ENCODE measurements around the gene FUT8.

The FUT8 gene

DNA sequence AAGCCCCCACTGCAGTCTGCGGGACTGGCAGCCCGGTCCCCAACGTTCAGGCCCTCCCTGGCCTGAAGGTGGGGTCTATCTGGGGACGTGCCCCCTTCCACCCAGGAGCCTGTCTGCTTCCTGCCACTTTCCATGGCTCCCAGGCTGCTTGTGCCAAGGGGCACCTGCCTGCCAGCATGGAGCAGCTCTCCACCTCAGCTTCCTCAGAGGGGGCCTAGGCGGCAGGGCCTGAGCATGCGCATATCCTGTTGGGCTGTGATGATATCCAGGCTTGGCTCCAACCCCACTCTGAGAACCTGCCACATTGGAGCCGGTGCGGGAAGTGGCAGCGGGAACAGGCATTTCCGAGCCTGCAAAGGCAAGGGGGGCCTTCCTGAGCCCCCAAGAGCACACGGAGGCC lies 57.4 kb downstream of the FUT8 start:
- WGBS, 2 donors (ENCODE audit: extremely low coverage in 2 of 2, insufficient read length in 2 of 2, insufficient replicate concordance in 1 of 2) = no CpG with 5 or more reads among the region's 11 CpGs
- no peaks in the 10 kb centered on the region for H3K27me3 ChIP-seq (ENCODE audit: control insufficient read depth in 3 of 3, insufficient read depth in 3 of 3, low read depth in 1 of 3, low read length in 3 of 3)
- no peak overlapping the region for H4K91ac ChIP-seq (ENCODE audit: low read depth, low read length, poor library complexity)
- peak overlapping the region; percentile 63 for H3K14ac ChIP-seq (ENCODE audit: low read length)
- H2AK5ac ChIP-seq (ENCODE audit: low read depth, low read length) = peak overlapping the region; percentile 28
- peak overlapping the region; percentile 76 for H3K18ac ChIP-seq (ENCODE audit: low read length)
- no peak overlapping the region for H3K4ac ChIP-seq (ENCODE audit: low read length)
- peak overlapping the region; percentile 55 for H2BK15ac ChIP-seq (ENCODE audit: low read length)
- no peak overlapping the region for H4K8ac ChIP-seq (ENCODE audit: low read depth, low read length)
- no peak overlapping the region for H2AFZ ChIP-seq (ENCODE audit: low read length)
- no peak overlapping the region for H3K9ac ChIP-seq (ENCODE audit: low read depth, low read length, poor library complexity)
- no peaks in the 10 kb centered on the region for H3K9me3 ChIP-seq (replicated peaks in 1 of 2; ENCODE audit: control insufficient read depth in 2 of 2, insufficient read depth in 1 of 2, low read depth in 1 of 2, low read length in 2 of 2)
- no peak for DNase-seq (ENCODE audit: low spot score)
- H2BK120ac ChIP-seq (ENCODE audit: low read depth, low read length) = no peak overlapping the region
- H2BK5ac ChIP-seq (ENCODE audit: low read length) = peak overlapping the region; percentile 77
- peaks cover 5% of the 10 kb centered on the region for H3K79me1 ChIP-seq (ENCODE audit: low read depth, low read length)
- H3K4me1 ChIP-seq (ENCODE audit: control insufficient read depth in 2 of 2, insufficient read depth in 1 of 2, low read depth in 1 of 2, low read length in 2 of 2) = peaks cover 11 to 24% of the 10 kb centered on the region in 2 donors
- no peak overlapping the region for H3K4me3 ChIP-seq (ENCODE audit: low read length in 2 of 2)
- H3K27ac ChIP-seq (replicated peaks; ENCODE audit: low read length) = peak overlapping the region; percentile 62
- no peaks in the 10 kb centered on the region for H3K36me3 ChIP-seq (replicated peaks in 1 of 2; ENCODE audit: control insufficient read depth in 2 of 2, insufficient read depth in 2 of 2, low read length in 2 of 2)
- peak overlapping the region; percentile 89 for H3K23ac ChIP-seq (ENCODE audit: low read depth, low read length, poor library complexity)
- peak overlapping the region; percentile 88 for H2BK12ac ChIP-seq (ENCODE audit: low read length)
- no peak overlapping the region for H3K4me2 ChIP-seq (ENCODE audit: insufficient read depth, low read length, poor library complexity, severe bottlenecking)

DNA sequence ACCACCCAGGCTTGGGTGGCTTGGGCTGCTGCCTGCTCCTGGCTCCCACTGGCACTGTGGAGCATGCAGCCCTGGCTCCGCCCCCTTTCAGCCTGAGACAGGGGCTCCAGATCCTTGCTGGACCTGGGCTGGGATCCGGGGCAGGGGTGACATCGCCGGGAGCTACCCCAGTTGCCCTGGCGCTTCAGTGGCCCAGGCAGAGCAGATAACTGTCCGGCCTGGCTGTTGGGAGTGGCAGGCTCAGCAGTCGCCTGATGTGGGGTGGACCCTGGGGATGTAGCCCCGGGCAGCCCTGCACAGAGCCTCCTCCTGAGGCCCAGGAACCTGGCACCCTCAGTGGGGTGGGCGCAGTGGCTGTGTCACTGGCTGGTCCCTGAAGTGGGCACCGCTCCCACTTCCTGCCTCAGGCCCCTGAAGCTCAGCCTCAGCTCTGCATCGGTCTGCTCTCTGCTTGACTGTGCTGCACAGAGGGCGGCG lies 57.9 kb downstream of the FUT8 start:
- Histone ChIP-seq H2AFZ (ENCODE audit: low read length) (peak overlapping the region; percentile 2), H2AK5ac (ENCODE audit: low read depth, low read length) (peak overlapping the region; percentile 28), H2BK5ac (ENCODE audit: low read length) (peak overlapping the region; percentile 77), H3K4me3 (ENCODE audit: low read length in 2 of 2) (no peak overlapping the region), H2BK15ac (ENCODE audit: low read length) (peak overlapping the region; percentile 10), H3K23ac (ENCODE audit: low read depth, low read length, poor library complexity) (peak overlapping the region; percentile 89), H3K14ac (ENCODE audit: low read length) (peak overlapping the region; percentile 63), H4K8ac (ENCODE audit: low read depth, low read length) (no peak overlapping the region), H3K27ac (replicated peaks; ENCODE audit: low read length) (peak overlapping the region; percentile 62), H3K36me3 (replicated peaks in 1 of 2; ENCODE audit: control insufficient read depth in 2 of 2, insufficient read depth in 2 of 2, low read length in 2 of 2) (no peaks in the 10 kb centered on the region), H3K18ac (ENCODE audit: low read length) (peak overlapping the region; percentile 76), H2BK12ac (ENCODE audit: low read length) (peak overlapping the region; percentile 88), H3K79me1 (ENCODE audit: low read depth, low read length) (peaks cover 5% of the 10 kb centered on the region), H3K4me2 (ENCODE audit: insufficient read depth, low read length, poor library complexity, severe bottlenecking) (no peak overlapping the region), H3K9ac (ENCODE audit: low read depth, low read length, poor library complexity) (no peak overlapping the region), H3K4ac (ENCODE audit: low read length) (no peak overlapping the region), H3K9me3 (replicated peaks in 1 of 2; ENCODE audit: control insufficient read depth in 2 of 2, insufficient read depth in 1 of 2, low read depth in 1 of 2, low read length in 2 of 2) (no peaks in the 10 kb centered on the region), H3K4me1 (ENCODE audit: control insufficient read depth in 2 of 2, insufficient read depth in 1 of 2, low read depth in 1 of 2, low read length in 2 of 2) (peaks cover 11 to 24% of the 10 kb centered on the region in 2 donors), H4K91ac (ENCODE audit: low read depth, low read length, poor library complexity) (peak overlapping the region; percentile 46), H3K27me3 (ENCODE audit: control insufficient read depth in 3 of 3, insufficient read depth in 3 of 3, low read depth in 1 of 3, low read length in 3 of 3) (no peaks in the 10 kb centered on the region), H2BK120ac (ENCODE audit: low read depth, low read length) (no peak overlapping the region)
- no peak for DNase-seq (ENCODE audit: low spot score)
- WGBS, 2 donors (ENCODE audit: extremely low coverage in 2 of 2, insufficient read length in 2 of 2, insufficient replicate concordance in 1 of 2) = no CpG with 5 or more reads among the region's 13 CpGs

DNA sequence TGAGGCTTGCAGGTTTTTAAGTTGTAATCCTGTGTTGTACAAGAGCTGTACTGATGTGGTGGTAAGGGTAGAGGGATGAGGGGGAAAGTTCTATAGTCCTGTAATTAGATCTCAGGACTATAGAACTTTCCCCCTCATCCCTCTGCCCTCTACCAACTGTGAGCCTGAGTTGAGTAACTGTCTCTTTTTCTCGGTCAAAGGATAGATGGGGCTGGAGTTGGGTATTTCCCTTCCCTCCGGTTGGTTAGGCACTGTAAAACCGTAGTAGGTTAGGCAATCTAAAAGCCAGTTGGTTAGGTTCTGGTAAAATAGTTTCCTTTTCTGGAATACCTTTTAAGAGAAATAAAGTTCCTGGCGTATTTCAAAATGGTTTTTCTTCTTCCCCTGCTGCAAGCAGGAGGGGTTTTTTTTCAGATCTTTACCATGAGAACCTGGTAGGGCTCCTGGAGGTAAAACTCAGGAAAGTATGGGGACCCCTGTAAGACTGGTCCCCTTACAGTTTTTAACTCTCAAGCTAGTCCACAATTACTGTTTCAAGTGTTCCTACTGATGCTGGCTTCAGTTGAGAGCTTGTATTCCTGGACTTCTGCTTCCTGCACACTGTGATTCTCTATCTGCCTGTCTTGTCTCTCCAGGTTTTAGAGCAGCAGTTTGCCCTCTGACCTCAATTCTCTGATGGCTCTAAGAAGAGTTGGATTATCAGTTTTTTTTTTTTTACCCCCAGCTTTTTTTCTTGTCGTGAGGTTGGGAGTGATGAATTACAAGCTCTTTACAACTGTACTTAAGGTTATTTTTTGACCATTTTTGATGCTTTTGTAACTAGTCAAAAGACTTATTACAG lies 58.7 kb downstream of the FUT8 start:
- Histone ChIP-seq H3K4ac (ENCODE audit: low read length) (no peak overlapping the region), H4K91ac (ENCODE audit: low read depth, low read length, poor library complexity) (no peak overlapping the region), H3K14ac (ENCODE audit: low read length) (no peak overlapping the region), H3K23ac (ENCODE audit: low read depth, low read length, poor library complexity) (no peak overlapping the region), H2BK120ac (ENCODE audit: low read depth, low read length) (no peak overlapping the region), H2AK5ac (ENCODE audit: low read depth, low read length) (no peak overlapping the region), H3K9ac (ENCODE audit: low read depth, low read length, poor library complexity) (no peak overlapping the region), H3K79me1 (ENCODE audit: low read depth, low read length) (peaks cover 7% of the 10 kb centered on the region), H3K4me2 (ENCODE audit: insufficient read depth, low read length, poor library complexity, severe bottlenecking) (no peak overlapping the region), H2BK5ac (ENCODE audit: low read length) (peak overlapping the region; percentile 77), H4K8ac (ENCODE audit: low read depth, low read length) (no peak overlapping the region), H2BK15ac (ENCODE audit: low read length) (no peak overlapping the region), H3K27me3 (ENCODE audit: control insufficient read depth in 3 of 3, insufficient read depth in 3 of 3, low read depth in 1 of 3, low read length in 3 of 3) (no peaks in the 10 kb centered on the region), H3K18ac (ENCODE audit: low read length) (no peak overlapping the region), H2BK12ac (ENCODE audit: low read length) (no peak overlapping the region), H3K36me3 (replicated peaks in 1 of 2; ENCODE audit: control insufficient read depth in 2 of 2, insufficient read depth in 2 of 2, low read length in 2 of 2) (no peaks in the 10 kb centered on the region), H3K9me3 (replicated peaks in 1 of 2; ENCODE audit: control insufficient read depth in 2 of 2, insufficient read depth in 1 of 2, low read depth in 1 of 2, low read length in 2 of 2) (no peaks in the 10 kb centered on the region), H3K4me3 (ENCODE audit: low read length in 2 of 2) (no peak overlapping the region), H2AFZ (ENCODE audit: low read length) (peak overlapping the region; percentile 2), H3K27ac (replicated peaks; ENCODE audit: low read length) (peak overlapping the region; percentile 62), H3K4me1 (ENCODE audit: control insufficient read depth in 2 of 2, insufficient read depth in 1 of 2, low read depth in 1 of 2, low read length in 2 of 2) (peaks cover 11 to 27% of the 10 kb centered on the region in 2 donors)
- WGBS, 2 donors (ENCODE audit: extremely low coverage in 2 of 2, insufficient read length in 2 of 2, insufficient replicate concordance in 1 of 2) = no CpG with 5 or more reads among the region's 5 CpGs
- no peak for DNase-seq (ENCODE audit: low spot score)

DNA sequence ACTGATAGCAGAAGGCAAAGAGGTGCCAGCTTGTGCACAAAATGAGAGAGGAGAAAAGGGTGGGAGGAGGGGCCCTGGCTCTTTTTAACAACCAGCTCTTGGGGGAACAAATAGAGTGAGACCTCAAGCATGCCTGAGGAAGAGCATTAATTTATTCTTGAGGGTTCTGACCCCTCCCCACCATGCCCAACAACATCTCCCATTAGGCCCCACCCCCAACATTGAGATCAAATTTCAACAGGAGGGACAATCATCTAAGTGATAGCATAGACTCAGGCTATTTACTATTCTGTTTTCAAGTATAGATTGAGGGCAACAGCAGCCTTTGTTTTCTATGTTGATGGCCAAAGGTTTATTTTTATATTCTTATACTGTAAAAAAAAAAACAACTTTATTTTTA lies 59.7 kb downstream of the FUT8 start:
- Histone ChIP-seq H3K14ac (ENCODE audit: low read length) (no peak overlapping the region), H3K27ac (replicated peaks; ENCODE audit: low read length) (peak overlapping the region; percentile 83), H3K79me1 (ENCODE audit: low read depth, low read length) (peaks cover 7% of the 10 kb centered on the region), H2AFZ (ENCODE audit: low read length) (no peak overlapping the region), H2BK15ac (ENCODE audit: low read length) (no peak overlapping the region), H3K9ac (ENCODE audit: low read depth, low read length, poor library complexity) (no peak overlapping the region), H2AK5ac (ENCODE audit: low read depth, low read length) (no peak overlapping the region), H3K27me3 (ENCODE audit: control insufficient read depth in 3 of 3, insufficient read depth in 3 of 3, low read depth in 1 of 3, low read length in 3 of 3) (no peaks in the 10 kb centered on the region), H2BK12ac (ENCODE audit: low read length) (no peak overlapping the region), H3K18ac (ENCODE audit: low read length) (no peak overlapping the region), H2BK5ac (ENCODE audit: low read length) (no peak overlapping the region), H3K4me1 (ENCODE audit: control insufficient read depth in 2 of 2, insufficient read depth in 1 of 2, low read depth in 1 of 2, low read length in 2 of 2) (peaks cover 11 to 28% of the 10 kb centered on the region in 2 donors), H3K36me3 (replicated peaks in 1 of 2; ENCODE audit: control insufficient read depth in 2 of 2, insufficient read depth in 2 of 2, low read length in 2 of 2) (no peaks in the 10 kb centered on the region), H4K91ac (ENCODE audit: low read depth, low read length, poor library complexity) (no peak overlapping the region), H3K9me3 (replicated peaks in 1 of 2; ENCODE audit: control insufficient read depth in 2 of 2, insufficient read depth in 1 of 2, low read depth in 1 of 2, low read length in 2 of 2) (no peaks in the 10 kb centered on the region), H3K4me2 (ENCODE audit: insufficient read depth, low read length, poor library complexity, severe bottlenecking) (peak overlapping the region; percentile 2), H4K8ac (ENCODE audit: low read depth, low read length) (no peak overlapping the region), H3K23ac (ENCODE audit: low read depth, low read length, poor library complexity) (no peak overlapping the region), H3K4me3 (ENCODE audit: low read length in 2 of 2) (no peak overlapping the region), H2BK120ac (ENCODE audit: low read depth, low read length) (no peak overlapping the region), H3K4ac (ENCODE audit: low read length) (no peak overlapping the region)
- no peak for DNase-seq (ENCODE audit: low spot score)

All from neuronal stem cell (in vitro differentiated cells).